Upper lobe of left lung (tissue), 4 donors: ENCODE results near the gene MAP10.

ENCODE experiments used
- EP300 ChIP-seq, 4 donors: sonication (generic); formaldehyde crosslinking; IDR thresholded peaks; one replicate each; pipeline ENCODE4 v1.5.1; 2017; ENCODE audit warnings: antibody characterized with exemption in 4 of 4, control low read depth in 2 of 4
- POLR2A ChIP-seq, 4 donors: fragments of 450-650 bp; IDR thresholded peaks; one replicate each; pipeline ENCODE4 v1.5.1; 2016 to 2017; ENCODE audit warnings: antibody characterized with exemption in 4 of 4, mild to moderate bottlenecking in 2 of 4
- POLR2AphosphoS5 ChIP-seq, 2 donors: sonication (generic); formaldehyde crosslinking; IDR thresholded peaks; one replicate each; pipeline ENCODE4 v1.5.1; 2017; ENCODE audit warnings: antibody characterized with exemption in 2 of 2
- TF ChIP-seq, protein P1 (sequence below), 6 experiments: fragments of 450-650 bp in 4 of 6; fragments of 200-600 bp in 2 of 6; sonication (generic) in 2 of 6; IDR thresholded peaks; one replicate each; pipeline ENCODE4 v1.5.1; 2016 to 2019; ENCODE audit warnings: antibody characterized with exemption in 6 of 6

DNA sequence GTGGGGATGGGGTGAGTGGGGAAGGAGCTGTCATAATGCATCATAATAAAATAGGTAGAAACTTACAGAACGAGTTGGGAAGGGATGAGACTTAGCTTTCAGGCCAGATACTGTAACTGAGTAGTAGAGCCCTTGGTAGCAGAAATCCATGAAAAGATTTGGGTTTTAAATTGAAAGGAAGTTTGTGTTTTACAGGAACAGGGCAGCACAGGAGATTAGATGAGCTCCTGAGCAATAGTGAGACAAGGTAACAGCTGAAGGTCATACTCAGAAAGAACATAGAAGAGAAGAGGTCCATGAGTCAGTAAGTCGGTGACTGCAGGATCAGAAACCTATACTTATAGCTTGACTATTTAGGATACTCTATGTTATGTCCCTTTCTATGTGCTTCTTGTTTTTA lies 7.3 kb downstream of the MAP10 start:
- TF ChIP-seq, protein P1, sequence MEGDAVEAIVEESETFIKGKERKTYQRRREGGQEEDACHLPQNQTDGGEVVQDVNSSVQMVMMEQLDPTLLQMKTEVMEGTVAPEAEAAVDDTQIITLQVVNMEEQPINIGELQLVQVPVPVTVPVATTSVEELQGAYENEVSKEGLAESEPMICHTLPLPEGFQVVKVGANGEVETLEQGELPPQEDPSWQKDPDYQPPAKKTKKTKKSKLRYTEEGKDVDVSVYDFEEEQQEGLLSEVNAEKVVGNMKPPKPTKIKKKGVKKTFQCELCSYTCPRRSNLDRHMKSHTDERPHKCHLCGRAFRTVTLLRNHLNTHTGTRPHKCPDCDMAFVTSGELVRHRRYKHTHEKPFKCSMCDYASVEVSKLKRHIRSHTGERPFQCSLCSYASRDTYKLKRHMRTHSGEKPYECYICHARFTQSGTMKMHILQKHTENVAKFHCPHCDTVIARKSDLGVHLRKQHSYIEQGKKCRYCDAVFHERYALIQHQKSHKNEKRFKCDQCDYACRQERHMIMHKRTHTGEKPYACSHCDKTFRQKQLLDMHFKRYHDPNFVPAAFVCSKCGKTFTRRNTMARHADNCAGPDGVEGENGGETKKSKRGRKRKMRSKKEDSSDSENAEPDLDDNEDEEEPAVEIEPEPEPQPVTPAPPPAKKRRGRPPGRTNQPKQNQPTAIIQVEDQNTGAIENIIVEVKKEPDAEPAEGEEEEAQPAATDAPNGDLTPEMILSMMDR (IDR thresholded peaks at IDR 0.05), result no peak
- TF ChIP-seq POLR2A (IDR thresholded peaks at IDR 0.05) (no peak), POLR2AphosphoS5 (IDR thresholded peaks at IDR 0.05) (no peak), EP300 (IDR thresholded peaks at IDR 0.05) (no peak)
